ENCODE measurements around the gene HNRNPLL.

The HNRNPLL gene

GRCh38 chr2:38596229-38596628, 6.5 kb downstream of the HNRNPLL start:
- no peak for DNase-seq (ENCODE audit: low read depth)
- H3K4me3 ChIP-seq (ENCODE audit: low read depth, low read length): no peak overlapping the region
- TF ChIP-seq MAX (IDR thresholded peaks at IDR 0.05; ENCODE audit: low read depth, low read length): no peak

- no peak for DNase-seq (ENCODE audit: low read depth)
- TF ChIP-seq MAX (IDR thresholded peaks at IDR 0.05; ENCODE audit: low read depth, low read length) (no peak), MYC (IDR thresholded peaks at IDR 0.05; ENCODE audit: low read depth, low read length) (no peak), POLR2A (IDR thresholded peaks at IDR 0.05; ENCODE audit: extremely low read depth, insufficient read length) (no peak), CTCF (IDR thresholded peaks at IDR 0.05; ENCODE audit: low read depth, low read length) (no peak)
- no peak overlapping the region for H3K4me3 ChIP-seq (ENCODE audit: low read depth, low read length)
Observed at GRCh38 chr2:38592951-38593350, 9.8 kb downstream of the HNRNPLL start.

GRCh38 chr2:38591152-38591551, 11.6 kb downstream of the HNRNPLL start:
- H3K4me3 ChIP-seq (ENCODE audit: low read depth, low read length): no peak overlapping the region
- DNase-seq (ENCODE audit: low read depth): no peak
- TF ChIP-seq CTCF (IDR thresholded peaks at IDR 0.05; ENCODE audit: low read depth, low read length) (no peak), MYC (IDR thresholded peaks at IDR 0.05; ENCODE audit: low read depth, low read length) (no peak), POLR2A (IDR thresholded peaks at IDR 0.05; ENCODE audit: extremely low read depth, insufficient read length) (no peak), MAX (IDR thresholded peaks at IDR 0.05; ENCODE audit: low read depth, low read length) (no peak)

- TF ChIP-seq POLR2A (IDR thresholded peaks at IDR 0.05; ENCODE audit: extremely low read depth, insufficient read length): no peak
- TF ChIP-seq CTCF (IDR thresholded peaks at IDR 0.05; ENCODE audit: low read depth, low read length): no peak
- TF ChIP-seq MYC (IDR thresholded peaks at IDR 0.05; ENCODE audit: low read depth, low read length): no peak
- no peak for TF ChIP-seq MAX (IDR thresholded peaks at IDR 0.05; ENCODE audit: low read depth, low read length)
- peak; percentile 14 for DNase-seq (ENCODE audit: low read depth)
- no peak overlapping the region for H3K4me3 ChIP-seq (ENCODE audit: low read depth, low read length)
Observed at GRCh38 chr2:38590053-38590452, 12.7 kb downstream of the HNRNPLL start.

GRCh38 chr2:38586931-38587330, 15.8 kb downstream of the HNRNPLL start:
- H3K4me3 ChIP-seq (ENCODE audit: low read depth, low read length): no peak overlapping the region
- TF ChIP-seq MYC (IDR thresholded peaks at IDR 0.05; ENCODE audit: low read depth, low read length) (no peak), POLR2A (IDR thresholded peaks at IDR 0.05; ENCODE audit: extremely low read depth, insufficient read length) (no peak), CTCF (IDR thresholded peaks at IDR 0.05; ENCODE audit: low read depth, low read length) (no peak), MAX (IDR thresholded peaks at IDR 0.05; ENCODE audit: low read depth, low read length) (no peak)

GRCh38 chr2:38584881-38585280, 17.8 kb downstream of the HNRNPLL start:
- no peak overlapping the region for H3K4me3 ChIP-seq (ENCODE audit: low read depth, low read length)
- TF ChIP-seq POLR2A (IDR thresholded peaks at IDR 0.05; ENCODE audit: extremely low read depth, insufficient read length) (no peak), MAX (IDR thresholded peaks at IDR 0.05; ENCODE audit: low read depth, low read length) (no peak), CTCF (IDR thresholded peaks at IDR 0.05; ENCODE audit: low read depth, low read length) (no peak), MYC (IDR thresholded peaks at IDR 0.05; ENCODE audit: low read depth, low read length) (no peak)
- no peak for DNase-seq (ENCODE audit: low read depth)

More at GRCh38 chr2:38586931-38587330, 15.8 kb downstream of the HNRNPLL start:
- peak; percentile 27 for DNase-seq (ENCODE audit: low read depth)

All from NB4 (cell line).